GM23248 (cell line): ENCODE measurements around the gene FAM120C. TPM values are rescaled to one million over a fixed set of nuclear protein-coding genes. Genes with fewer than 3 reads are reported as not detected.

ENCODE experiments used
- DNase-seq: peaks from one replicate; pipeline ENCODE4 v3.0.0-alpha.2; 2015
- H2AFZ ChIP-seq: fragments of 200-600 bp; sonication (generic); 2 replicates; pipeline ENCODE4 v1.6.1; 2016; ENCODE audit warnings: antibody characterized with exemption
- H3F3A ChIP-seq: fragments of 200-600 bp; sonication (generic); 2 replicates; pipeline ENCODE4 v1.6.1; 2016; ENCODE audit warnings: mild to moderate bottlenecking, antibody characterized with exemption, mixed run types; ENCODE audit not compliant: insufficient read depth
- H3K27ac ChIP-seq: fragments of 200-600 bp; sonication (generic); 2 replicates; pipeline ENCODE4 v1.5.1; 2016; ENCODE audit warnings: mild to moderate bottlenecking
- H3K27me3 ChIP-seq: fragments of 200-600 bp; sonication (generic); replicated peaks from 2 replicates; pipeline ENCODE4 v1.6.1; 2016; ENCODE audit warnings: mild to moderate bottlenecking; ENCODE audit not compliant: insufficient read depth
- H3K36me3 ChIP-seq: fragments of 200-600 bp; sonication (generic); 2 replicates; pipeline ENCODE4 v1.6.1; 2016; ENCODE audit warnings: low read depth, mild to moderate bottlenecking
- H3K4me1 ChIP-seq: fragments of 200-600 bp; sonication (generic); 2 replicates; pipeline ENCODE4 v1.6.1; 2016; ENCODE audit warnings: mild to moderate bottlenecking; ENCODE audit not compliant: insufficient read depth
- H3K4me2 ChIP-seq: fragments of 200-600 bp; sonication (generic); one replicate; pipeline ENCODE4 v1.6.1; 2016; ENCODE audit warnings: mild to moderate bottlenecking; ENCODE audit not compliant: unreplicated experiment
- H3K4me3 ChIP-seq: fragments of 200-600 bp; sonication (generic); 2 replicates; pipeline ENCODE4 v1.5.1; 2016; ENCODE audit warnings: mild to moderate bottlenecking
- H3K79me2 ChIP-seq: fragments of 200-600 bp; sonication (generic); 2 replicates; pipeline ENCODE4 v1.6.1; 2016; ENCODE audit warnings: mild to moderate bottlenecking; ENCODE audit not compliant: insufficient read depth
- H3K9ac ChIP-seq: fragments of 200-600 bp; sonication (generic); 2 replicates; pipeline ENCODE4 v1.6.1; 2016; ENCODE audit warnings: mild to moderate bottlenecking
- H3K9me2 ChIP-seq: fragments of 200-600 bp; sonication (generic); 2 replicates; pipeline ENCODE4 v1.6.1; 2016; ENCODE audit warnings: mixed run types, mild to moderate bottlenecking, moderate library complexity; ENCODE audit not compliant: insufficient read depth
- H3K9me3 ChIP-seq: fragments of 200-600 bp; sonication (generic); one replicate; pipeline ENCODE4 v1.6.1; 2017; ENCODE audit warnings: low read depth
- H4K20me1 ChIP-seq: fragments of 200-600 bp; sonication (generic); 2 replicates; pipeline ENCODE4 v1.6.0; 2016; ENCODE audit not compliant: insufficient read depth
- EZH2 ChIP-seq: fragments of 200-600 bp; sonication (generic); IDR thresholded peaks from 2 replicates; pipeline ENCODE4 v1.6.1; 2018; ENCODE audit warnings: antibody characterized with exemption, mild to moderate bottlenecking; ENCODE audit not compliant: insufficient read depth, poor library complexity, severe bottlenecking
- EZH2phosphoT487 ChIP-seq: fragments of 200-600 bp; sonication (generic); IDR thresholded peaks from 2 replicates; pipeline ENCODE4 v1.6.1; 2018; ENCODE audit warnings: antibody characterized with exemption, moderate library complexity, mild to moderate bottlenecking, low read depth; ENCODE audit not compliant: insufficient read depth
- WGBS, 2 experiments: methylation state at CpG; one replicate each; pipeline ENCODE4 v1.1.6; 2015 to 2017; ENCODE audit warnings: low lambda C conversion rate in 2 of 2, low coverage in 1 of 2; ENCODE audit errors: missing lambda C conversion rate in 2 of 2; 5-methylcytosine and 5-hydroxymethylcytosine counted together
- in situ Hi-C: fragments of 300-500 bp; cut with MboI; formaldehyde crosslinking; loops from 2 replicates; pipeline ENCODE4 v1.15.0; 2020
- polyA plus RNA-seq: library from polyadenylated mRNA; unstranded; fragments of >200 nt; fragmentation: Nextera tagmentation; extraction: Ambion mirVana; gene quantifications from 2 replicates; pipeline ENCODE4 v1.2.1, GENCODE V29; 2016
- total RNA-seq: library from RNA; depleted of rRNA; stranded (reverse); fragments of >200 nt; shearing (Covaris generic); gene quantifications from 2 replicates; pipeline ENCODE4 v1.2.3, GENCODE V29; 2014; rRNA removed

The FAM120C gene
- total RNA-seq (4.5 and 4.9 TPM in 2 replicates), polyA plus RNA-seq (4.1 and 4.3 TPM in 2 replicates)

- Histone ChIP-seq H3K9me3 (no peaks in the 10 kb centered on the region), H3K4me3 (peak within 1 kb of the TSS; percentile 79), H3F3A (peaks cover 21% of the 10 kb centered on the region), H3K9ac (peak within 1 kb of the TSS; percentile 82), H3K36me3 (no peaks in the 10 kb centered on the region), H3K4me2 (peak within 1 kb of the TSS; percentile 83), H4K20me1 (no peaks in the 10 kb centered on the region), H3K9me2 (no peaks in the 10 kb centered on the region), H3K4me1 (peaks cover 27% of the 10 kb centered on the region), H3K27me3 (no peaks in the 10 kb centered on the region), H3K27ac (peak within 1 kb of the TSS; percentile 70), H2AFZ (peak within 1 kb of the TSS; percentile 88), H3K79me2 (peaks cover 42% of the 10 kb centered on the region)
- peak; percentile 76 for DNase-seq
- 1 to 2% methylated on average over 13 to 25 of the region's 70 CpGs for WGBS, 2 experiments
- in situ Hi-C loops = no loop called here
- no peak for TF ChIP-seq EZH2phosphoT487
- no peak for TF ChIP-seq EZH2
Measured at GRCh38 chrX:54182864-54183613, at the start of gene FAM120C. FAM120C (minus strand) TSS chrX:54183254; CDS start chrX:54183198, 56 bp downstream.

GRCh38 chrX:54230435-54231148 is 47.5 kb upstream of the FAM120C start:
- Histone ChIP-seq H3K9me3 (no peaks in the 10 kb centered on the region), H3K4me2 (no peak overlapping the region), H3K27ac (no peak overlapping the region), H3K9me2 (no peaks in the 10 kb centered on the region), H3K27me3 (no peaks in the 10 kb centered on the region), H3K9ac (no peak overlapping the region), H3K36me3 (no peaks in the 10 kb centered on the region), H2AFZ (no peak overlapping the region), H4K20me1 (no peaks in the 10 kb centered on the region), H3F3A (no peaks in the 10 kb centered on the region), H3K4me1 (no peaks in the 10 kb centered on the region), H3K4me3 (no peak overlapping the region), H3K79me2 (no peaks in the 10 kb centered on the region)
- 69 to 75% methylated on average over 3 to 4 of the region's 4 CpGs for WGBS, 2 experiments
- TF ChIP-seq EZH2phosphoT487 = no peak
- DNase-seq = no peak
- in situ Hi-C loops = no loop called here

- TF ChIP-seq EZH2 = no peak
- no peak for TF ChIP-seq EZH2phosphoT487
- 19 to 25% methylated on average over 2 of the region's 2 CpGs for WGBS, 2 experiments
- Histone ChIP-seq H3K36me3 (no peaks in the 10 kb centered on the region), H3K27me3 (no peaks in the 10 kb centered on the region), H3F3A (no peaks in the 10 kb centered on the region), H3K9ac (no peak overlapping the region), H3K27ac (no peak overlapping the region), H3K9me2 (no peaks in the 10 kb centered on the region), H3K4me1 (no peaks in the 10 kb centered on the region), H3K4me2 (no peak overlapping the region), H2AFZ (no peak overlapping the region), H3K9me3 (no peaks in the 10 kb centered on the region), H3K79me2 (no peaks in the 10 kb centered on the region), H3K4me3 (no peak overlapping the region), H4K20me1 (no peaks in the 10 kb centered on the region)
- DNase-seq = no peak
- in situ Hi-C loops = no loop called here
Measured at GRCh38 chrX:54223581-54223980, 40.5 kb upstream of the FAM120C start.

- Histone ChIP-seq H3K9me2 (no peaks in the 10 kb centered on the region), H3K27me3 (no peaks in the 10 kb centered on the region), H3K9ac (no peak overlapping the region), H3K27ac (no peak overlapping the region), H3K4me3 (no peak overlapping the region), H3K4me1 (no peaks in the 10 kb centered on the region), H3K36me3 (no peaks in the 10 kb centered on the region), H3K4me2 (no peak overlapping the region), H3K9me3 (no peaks in the 10 kb centered on the region), H4K20me1 (no peaks in the 10 kb centered on the region), H2AFZ (no peak overlapping the region), H3F3A (no peaks in the 10 kb centered on the region), H3K79me2 (no peaks in the 10 kb centered on the region)
- in situ Hi-C loops = no loop called here
- no peak for TF ChIP-seq EZH2phosphoT487
- no peak for TF ChIP-seq EZH2
- WGBS, 2 experiments = 91 to 92% methylated on average over 3 of the region's 3 CpGs
- no peak for DNase-seq
Measured at GRCh38 chrX:54213603-54214002, 30.5 kb upstream of the FAM120C start.
